MM.1S (cell line): ENCODE data around the gene MRPS10.
"Not testable (repeated sequence)": the region's sequence is repeated elsewhere in the genome, so short reads cannot be mapped to it uniquely, and the experiment has no call there.

Source experiments
- DNase-seq: peaks from one replicate; pipeline ENCODE4 v3.0.0-alpha.2; 2015
- H2AFZ ChIP-seq: fragments of 300-600 bp; sonication (generic); 2 replicates; pipeline ENCODE4 v1.6.0; 2016; ENCODE audit warnings: antibody characterized with exemption, low read length
- H3F3A ChIP-seq: fragments of 300-600 bp; sonication (generic); 2 replicates; pipeline ENCODE4 v1.6.1; 2016; ENCODE audit warnings: mild to moderate bottlenecking, antibody characterized with exemption, low read length, moderate library complexity, mixed read lengths; ENCODE audit not compliant: insufficient read depth
- H3K27ac ChIP-seq: fragments of 300-600 bp; sonication (generic); 2 replicates; pipeline ENCODE4 v1.5.1; 2016; ENCODE audit warnings: mild to moderate bottlenecking, low read length
- H3K27me3 ChIP-seq: fragments of 300-600 bp; sonication (generic); replicated peaks from 2 replicates; pipeline ENCODE4 v1.6.0; 2016; ENCODE audit warnings: low read length; ENCODE audit not compliant: insufficient read depth
- H3K36me3 ChIP-seq: fragments of 300-600 bp; sonication (generic); replicated peaks from 2 replicates; pipeline ENCODE4 v1.6.1; 2016; ENCODE audit warnings: mild to moderate bottlenecking, low read length, mixed read lengths; ENCODE audit not compliant: insufficient read depth
- H3K4me1 ChIP-seq: fragments of 300-600 bp; sonication (generic); 2 replicates; pipeline ENCODE4 v1.6.1; 2016; ENCODE audit warnings: low read length, mixed read lengths
- H3K4me2 ChIP-seq: fragments of 300-600 bp; sonication (generic); 2 replicates; pipeline ENCODE4 v1.6.0; 2016; ENCODE audit warnings: low read depth, low read length
- H3K4me3 ChIP-seq: fragments of 300-600 bp; sonication (generic); 2 replicates; pipeline ENCODE4 v1.5.1; 2016; ENCODE audit warnings: low read length, mixed read lengths
- H3K79me2 ChIP-seq: fragments of 300-600 bp; sonication (generic); 2 replicates; pipeline ENCODE4 v1.6.1; 2016; ENCODE audit warnings: mixed run types, low read length, mixed read lengths
- H3K9ac ChIP-seq: fragments of 300-600 bp; sonication (generic); 2 replicates; pipeline ENCODE4 v1.6.1; 2016; ENCODE audit warnings: low read length, mixed read lengths
- H3K9me2 ChIP-seq: fragments of 300-600 bp; sonication (generic); replicated peaks from 2 replicates; pipeline ENCODE4 v1.6.1; 2016; ENCODE audit warnings: mild to moderate bottlenecking, low read length, mixed read lengths; ENCODE audit not compliant: insufficient read depth
- H3K9me3 ChIP-seq: fragments of 300-600 bp; sonication (generic); replicated peaks from 2 replicates; pipeline ENCODE4 v1.6.1; 2016; ENCODE audit warnings: mild to moderate bottlenecking, low read length, mixed read lengths; ENCODE audit not compliant: insufficient read depth
- H4K20me1 ChIP-seq: fragments of 300-600 bp; sonication (generic); 2 replicates; pipeline ENCODE4 v1.6.1; 2016; ENCODE audit warnings: mild to moderate bottlenecking, low read length, moderate library complexity, mixed read lengths; ENCODE audit not compliant: insufficient read depth
- EZH2 ChIP-seq: fragments of 300-600 bp; sonication (generic); optimal IDR thresholded peaks from 2 replicates; pipeline ENCODE3; 2017; ENCODE audit warnings: low read depth, mild to moderate bottlenecking, antibody characterized with exemption, low read length, mixed read lengths
- EZH2phosphoT487 ChIP-seq: fragments of 300-600 bp; sonication (generic); IDR thresholded peaks from 2 replicates; pipeline ENCODE4 v1.6.1; 2018; ENCODE audit warnings: antibody characterized with exemption, low read length
- TF ChIP-seq, protein P1 (sequence below): fragments of 300-600 bp; sonication (generic); IDR thresholded peaks from 2 replicates; pipeline ENCODE4 v1.5.1; 2016; ENCODE audit warnings: antibody characterized with exemption, low read length, mixed read lengths

MRPS10 gene

GRCh38 chr6:42222448-42222847 is 4.8 kb upstream of the MRPS10 start:
- Histone ChIP-seq H3K4me1 (no peaks in the 10 kb centered on the region), H3K27ac (no peak overlapping the region), H3K36me3 (no peaks in the 10 kb centered on the region), H3K9ac (no peak overlapping the region), H3F3A (no peaks in the 10 kb centered on the region), H3K4me3 (no peak overlapping the region), H4K20me1 (no peaks in the 10 kb centered on the region), H3K27me3 (no peaks in the 10 kb centered on the region), H3K79me2 (peaks cover 3% of the 10 kb centered on the region), H3K9me2 (no peaks in the 10 kb centered on the region), H2AFZ (no peak overlapping the region), H3K9me3 (no peaks in the 10 kb centered on the region), H3K4me2 (no peak overlapping the region)
- TF ChIP-seq EZH2 (no peak), EZH2phosphoT487 (no peak)
- TF ChIP-seq, protein P1, sequence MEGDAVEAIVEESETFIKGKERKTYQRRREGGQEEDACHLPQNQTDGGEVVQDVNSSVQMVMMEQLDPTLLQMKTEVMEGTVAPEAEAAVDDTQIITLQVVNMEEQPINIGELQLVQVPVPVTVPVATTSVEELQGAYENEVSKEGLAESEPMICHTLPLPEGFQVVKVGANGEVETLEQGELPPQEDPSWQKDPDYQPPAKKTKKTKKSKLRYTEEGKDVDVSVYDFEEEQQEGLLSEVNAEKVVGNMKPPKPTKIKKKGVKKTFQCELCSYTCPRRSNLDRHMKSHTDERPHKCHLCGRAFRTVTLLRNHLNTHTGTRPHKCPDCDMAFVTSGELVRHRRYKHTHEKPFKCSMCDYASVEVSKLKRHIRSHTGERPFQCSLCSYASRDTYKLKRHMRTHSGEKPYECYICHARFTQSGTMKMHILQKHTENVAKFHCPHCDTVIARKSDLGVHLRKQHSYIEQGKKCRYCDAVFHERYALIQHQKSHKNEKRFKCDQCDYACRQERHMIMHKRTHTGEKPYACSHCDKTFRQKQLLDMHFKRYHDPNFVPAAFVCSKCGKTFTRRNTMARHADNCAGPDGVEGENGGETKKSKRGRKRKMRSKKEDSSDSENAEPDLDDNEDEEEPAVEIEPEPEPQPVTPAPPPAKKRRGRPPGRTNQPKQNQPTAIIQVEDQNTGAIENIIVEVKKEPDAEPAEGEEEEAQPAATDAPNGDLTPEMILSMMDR, result no peak
- DNase-seq, result no peak

- DNase-seq, result no peak
- Histone ChIP-seq H3K9ac (no peak overlapping the region), H3K4me3 (no peak overlapping the region), H3K79me2 (peaks cover 12% of the 10 kb centered on the region), H3K9me3 (no peaks in the 10 kb centered on the region), H4K20me1 (no peaks in the 10 kb centered on the region), H3K36me3 (no peaks in the 10 kb centered on the region), H3K9me2 (no peaks in the 10 kb centered on the region), H3K27ac (no peak overlapping the region), H3K4me2 (no peak overlapping the region), H3F3A (no peaks in the 10 kb centered on the region), H3K27me3 (no peaks in the 10 kb centered on the region), H2AFZ (no peak overlapping the region), H3K4me1 (peaks cover 3% of the 10 kb centered on the region)
- TF ChIP-seq, protein P1, result no peak
- no peak for TF ChIP-seq EZH2phosphoT487
- TF ChIP-seq EZH2, result no peak
Measured at GRCh38 chr6:42221546-42221945, 3.9 kb upstream of the MRPS10 start.

DNA sequence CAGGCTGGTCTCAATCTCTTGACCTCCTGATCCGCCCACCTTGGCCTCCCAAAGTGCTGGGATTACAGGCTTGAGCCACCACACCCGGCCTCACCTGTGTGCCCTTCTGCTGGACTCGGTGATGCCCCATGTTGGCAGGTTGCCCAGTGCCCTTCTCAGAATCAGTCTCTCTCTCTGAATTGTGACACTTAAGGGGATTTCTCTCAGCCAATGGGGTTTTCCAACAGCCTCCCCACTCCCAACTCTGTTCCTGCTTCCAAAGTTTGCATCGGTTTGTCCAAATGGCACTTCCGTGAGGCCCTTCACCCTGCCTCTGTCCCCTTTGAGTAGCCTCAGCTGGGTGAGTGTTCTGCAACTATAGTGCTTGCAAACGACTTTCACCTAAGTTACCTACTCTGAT is 3.1 kb upstream of the MRPS10 start:
- DNase-seq, result no peak
- TF ChIP-seq EZH2phosphoT487 (no peak), EZH2 (no peak)
- TF ChIP-seq, protein P1, result no peak
- no peak overlapping the region for H3K4me3 ChIP-seq
- no peaks in the 10 kb centered on the region for H3K36me3 ChIP-seq
- H4K20me1 ChIP-seq, result no peaks in the 10 kb centered on the region
- H3K4me2 ChIP-seq, result no peak overlapping the region
- 0 out of 2 replicates have a peak overlapping the region, but pooled peaks have one; percentile 11 for H2AFZ ChIP-seq
- no peaks in the 10 kb centered on the region for H3K9me2 ChIP-seq
- no peak overlapping the region for H3K9ac ChIP-seq
- no peaks in the 10 kb centered on the region for H3F3A ChIP-seq
- peaks cover 6% of the 10 kb centered on the region for H3K4me1 ChIP-seq
- H3K79me2 ChIP-seq, result peaks cover 19% of the 10 kb centered on the region
- no peaks in the 10 kb centered on the region for H3K27me3 ChIP-seq
- no peaks in the 10 kb centered on the region for H3K9me3 ChIP-seq
- no peak overlapping the region for H3K27ac ChIP-seq

GRCh38 chr6:42217157-42217518 is 523 bp downstream of the MRPS10 start:
- no peaks in the 10 kb centered on the region for H3F3A ChIP-seq
- H3K4me2 ChIP-seq, result peak overlapping the region; percentile 74
- H3K9ac ChIP-seq, result peak overlapping the region; percentile 81
- peak overlapping the region; percentile 90 for H2AFZ ChIP-seq
- H3K36me3 ChIP-seq, result no peaks in the 10 kb centered on the region
- no peak overlapping the region; the same call in 1 of the 2 replicates for H3K27ac ChIP-seq
- H3K27me3 ChIP-seq, result no peaks in the 10 kb centered on the region
- no peaks in the 10 kb centered on the region for H3K9me2 ChIP-seq
- peaks cover 39% of the 10 kb centered on the region for H3K79me2 ChIP-seq
- peak; percentile 7 for DNase-seq
- no peak for TF ChIP-seq EZH2phosphoT487
- TF ChIP-seq EZH2, result no peak
- TF ChIP-seq, protein P1, result no peak
- H3K4me1 ChIP-seq, result peaks cover 7% of the 10 kb centered on the region
- peak overlapping the region; percentile 89 for H3K4me3 ChIP-seq
- H3K9me3 ChIP-seq, result no peaks in the 10 kb centered on the region
- H4K20me1 ChIP-seq, result no peaks in the 10 kb centered on the region

DNA sequence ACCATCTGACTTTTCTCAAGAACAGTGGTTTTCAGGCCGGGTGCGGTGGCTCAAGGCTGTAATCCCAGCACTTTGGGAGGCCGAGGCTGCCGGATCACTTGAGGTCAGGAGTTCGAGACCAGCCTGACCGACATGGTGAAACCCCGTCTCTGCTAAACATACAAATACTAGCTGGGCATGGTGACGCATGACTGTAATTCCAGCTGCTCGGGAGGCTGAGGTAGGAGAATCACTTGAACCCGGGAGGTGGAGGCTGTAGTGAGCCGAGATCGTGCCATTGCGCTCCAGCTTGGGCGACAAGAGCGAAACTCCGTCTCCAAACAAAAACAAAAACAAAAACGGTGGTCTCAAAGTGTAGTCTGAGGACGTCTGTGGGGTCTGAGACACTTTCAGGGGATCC is 1.2 kb downstream of the MRPS10 start:
- H4K20me1 ChIP-seq, H2AFZ ChIP-seq, DNase-seq, H3K36me3 ChIP-seq, H3F3A ChIP-seq, H3K9me3 ChIP-seq, H3K9me2 ChIP-seq, H3K27ac ChIP-seq, H3K27me3 ChIP-seq: not testable (repeated sequence)
- Histone ChIP-seq H3K4me1 (peaks cover 12% of the 10 kb centered on the region), H3K4me2 (peak overlapping the region; percentile 74), H3K9ac (peak overlapping the region; percentile 81; the same call in 1 of the 2 replicates), H3K79me2 (peaks cover 39% of the 10 kb centered on the region), H3K4me3 (peak overlapping the region; percentile 89; the same call in 1 of the 2 replicates)
